Right atrium auricular region (tissue), 2 donors: ENCODE results near the gene PPP1R13B. TPM values are rescaled to one million over a fixed set of nuclear protein-coding genes. Genes with fewer than 3 reads are reported as not detected.
A peak's percentile ranks its signal among the peaks of the same experiment; 100 is the strongest.
"Not testable (repeated sequence)": the region's sequence is repeated elsewhere in the genome, so short reads cannot be mapped to it uniquely, and the experiment has no call there.

Experiments
- DNase-seq: peaks from one replicate; pipeline ENCODE4 v3.0.0-alpha.2; 2019; ENCODE audit warnings: low spot score
- H3K27ac ChIP-seq, 2 donors: fragments of 200-600 bp; sonication (generic); 1 replicate in 1 of 2; 2 replicates in 1 of 2; pipeline ENCODE4 v1.5.1; 2016 to 2019
- H3K27me3 ChIP-seq, 2 donors: fragments of 200-600 bp; sonication (generic); one replicate each; pipeline versions ENCODE4 v1.5.1 to v1.6.0; 2017 to 2019
- H3K36me3 ChIP-seq: fragments of 200-600 bp; sonication (generic); one replicate; pipeline ENCODE4 v1.5.1; 2016
- H3K4me1 ChIP-seq, 2 donors: fragments of 200-600 bp; sonication (generic); one replicate each; pipeline versions ENCODE4 v1.5.1 to v1.6.0; 2017 to 2019
- H3K4me3 ChIP-seq, 2 donors: fragments of 200-600 bp; sonication (generic); 1 replicate in 1 of 2; 2 replicates in 1 of 2; pipeline ENCODE4 v1.5.1; 2017 to 2019; ENCODE audit warnings: mild to moderate bottlenecking in 1 of 2, moderate library complexity in 1 of 2
- H3K9me3 ChIP-seq, 2 donors: fragments of 200-600 bp; sonication (generic); one replicate each; pipeline ENCODE4 v1.5.1; 2019
- CTCF ChIP-seq, 2 donors: fragments of 200-600 bp; sonication (generic); IDR thresholded peaks; one replicate each; pipeline ENCODE4 v1.5.1; 2019; ENCODE audit warnings: antibody characterized with exemption in 2 of 2
- total RNA-seq, 2 donors: library from RNA; depleted of rRNA; stranded (reverse); fragments of >200 nt; gene quantifications; one replicate each; pipeline ENCODE4 v1.1.0, GENCODE V29; 2016

The PPP1R13B gene
- total RNA-seq, 2 donors from 2014 or later = 45.7 to 47.8 TPM

- peaks cover 0 to 37% of the 10 kb centered on the region in 2 donors for H3K4me1 ChIP-seq
- no peak for DNase-seq
- peaks cover 7% of the 10 kb centered on the region for H3K36me3 ChIP-seq
- no peak for TF ChIP-seq CTCF (IDR thresholded peaks at IDR 0.05)
- H3K4me3 ChIP-seq = peak overlapping the region; percentile 71 to 78
- no peaks in the 10 kb centered on the region for H3K9me3 ChIP-seq
- no peaks in the 10 kb centered on the region for H3K27me3 ChIP-seq
- H3K27ac ChIP-seq = peak overlapping the region; percentile 86 to 90
These were observed 578 bp downstream of the PPP1R13B start for GRCh38 chr14:103846543-103847450.

GRCh38 chr14:103846097-103846496, 1.3 kb downstream of the PPP1R13B start:
- peaks cover 7% of the 10 kb centered on the region for H3K36me3 ChIP-seq
- no peak for TF ChIP-seq CTCF (IDR thresholded peaks at IDR 0.05)
- H3K27ac ChIP-seq = peak overlapping the region; percentile 86 to 90
- no peak for DNase-seq
- H3K4me3 ChIP-seq = peak overlapping the region; percentile 71 to 78
- H3K4me1 ChIP-seq = peaks cover 0 to 44% of the 10 kb centered on the region in 2 donors
- no peaks in the 10 kb centered on the region for H3K9me3 ChIP-seq
- H3K27me3 ChIP-seq = no peaks in the 10 kb centered on the region

- Histone ChIP-seq H3K36me3 (peaks cover 7% of the 10 kb centered on the region), H3K27me3 (no peaks in the 10 kb centered on the region), H3K9me3 (no peaks in the 10 kb centered on the region), H3K27ac (peak overlapping the region; percentile 86 to 90), H3K4me3 (peak overlapping the region in 1 of 2 donors; percentile 71), H3K4me1 (peaks cover 0 to 49% of the 10 kb centered on the region in 2 donors)
- no peak for TF ChIP-seq CTCF (IDR thresholded peaks at IDR 0.05)
- DNase-seq = no peak
These were observed 2.0 kb downstream of the PPP1R13B start for GRCh38 chr14:103845327-103845726.

- H3K27me3 ChIP-seq, H3K4me3 ChIP-seq, H3K36me3 ChIP-seq, H3K9me3 ChIP-seq, DNase-seq: not testable (repeated sequence)
- peaks cover 0 to 57% of the 10 kb centered on the region in 2 donors for H3K4me1 ChIP-seq
- H3K27ac ChIP-seq = peak overlapping the region; percentile 61 to 65
These were observed 6.1 kb downstream of the PPP1R13B start for GRCh38 chr14:103841265-103841664.

GRCh38 chr14:103840014-103840413, 7.4 kb downstream of the PPP1R13B start:
- no peak for TF ChIP-seq CTCF (IDR thresholded peaks at IDR 0.05)
- DNase-seq = no peak
- no peak overlapping the region for H3K4me3 ChIP-seq
- no peaks in the 10 kb centered on the region for H3K9me3 ChIP-seq
- H3K36me3 ChIP-seq = peaks cover 7% of the 10 kb centered on the region
- no peaks in the 10 kb centered on the region for H3K27me3 ChIP-seq
- peaks cover 0 to 52% of the 10 kb centered on the region in 2 donors for H3K4me1 ChIP-seq
- peak overlapping the region; percentile 15 to 61 for H3K27ac ChIP-seq

GRCh38 chr14:103839579-103839978, 7.8 kb downstream of the PPP1R13B start:
- peak overlapping the region; percentile 15 to 61 for H3K27ac ChIP-seq

More at GRCh38 chr14:103839579-103839978, 7.8 kb downstream of the PPP1R13B start:
- no peak for TF ChIP-seq CTCF (IDR thresholded peaks at IDR 0.05)
- no peak for DNase-seq
- H3K27me3 ChIP-seq = no peaks in the 10 kb centered on the region
- H3K4me1 ChIP-seq = peaks cover 0 to 52% of the 10 kb centered on the region in 2 donors
- H3K9me3 ChIP-seq = no peaks in the 10 kb centered on the region
- peaks cover 7% of the 10 kb centered on the region for H3K36me3 ChIP-seq
- H3K4me3 ChIP-seq = no peak overlapping the region
